CD14-positive monocyte (primary cell): Measurements from ENCODE around the gene COL25A1. TPM values are rescaled to one million over a fixed set of nuclear protein-coding genes. Genes with fewer than 3 reads are reported as not detected.

Experiments
- DNase-seq, 3 donors: peaks; one replicate each; pipeline ENCODE4 v3.0.0-alpha.2; 2011 to 2022
- H2AFZ ChIP-seq: 2 replicates; pipeline ENCODE4 v1.6.0; 2012; ENCODE audit warnings: mild to moderate bottlenecking, low read depth, low read length, inconsistent platforms; ENCODE audit not compliant: insufficient read depth, poor library complexity, severe bottlenecking
- H3K27ac ChIP-seq, 2 donors: 1 replicate in 1 of 2; 2 replicates in 1 of 2; pipeline ENCODE4 v1.5.1; 2012 to 2013; ENCODE audit warnings: low read length in 2 of 2, control low read depth in 1 of 2, inconsistent platforms in 1 of 2, low read depth in 1 of 2, mild to moderate bottlenecking in 1 of 2
- H3K27me3 ChIP-seq, 2 donors: one replicate each; pipeline versions ENCODE4 v1.6.0 to v1.6.1; 2011 to 2013; ENCODE audit warnings: low read length in 2 of 2; ENCODE audit not compliant: control insufficient read depth in 2 of 2, insufficient read depth in 2 of 2
- H3K36me3 ChIP-seq, 2 donors: replicated peaks in 1 of 2; 1 replicate in 1 of 2; 2 replicates in 1 of 2; pipeline versions ENCODE4 v1.5.1 to v1.6.1; 2012 to 2013; ENCODE audit warnings: low read length in 2 of 2, control low read depth in 1 of 2, inconsistent platforms in 1 of 2, mild to moderate bottlenecking in 1 of 2; ENCODE audit not compliant: insufficient read depth in 2 of 2, control insufficient read depth in 1 of 2
- H3K4me1 ChIP-seq, 2 donors: 1 replicate in 1 of 2; 2 replicates in 1 of 2; pipeline versions ENCODE4 v1.5.1 to v1.6.1; 2012 to 2013; ENCODE audit warnings: low read length in 2 of 2, control low read depth in 1 of 2, inconsistent platforms in 1 of 2, mild to moderate bottlenecking in 1 of 2, moderate library complexity in 1 of 2; ENCODE audit not compliant: insufficient read depth in 2 of 2, control insufficient read depth in 1 of 2
- H3K4me2 ChIP-seq: replicated peaks from 2 replicates; pipeline ENCODE3; 2012; ENCODE audit warnings: low read length, moderate library complexity, mild to moderate bottlenecking; ENCODE audit not compliant: poor library complexity, severe bottlenecking; ENCODE audit errors: extremely low read depth
- H3K4me3 ChIP-seq, 3 experiments: fragments of 200-600 bp in 1 of 3; sonication (generic) in 1 of 3; replicated peaks in 1 of 3; 1 replicate in 2 of 3; 2 replicates in 1 of 3; pipeline ENCODE4 v1.5.1; 2011 to 2013; ENCODE audit warnings: low read length in 3 of 3, mild to moderate bottlenecking in 3 of 3, control low read depth in 2 of 3, low read depth in 2 of 3, inconsistent platforms in 1 of 3, moderate library complexity in 1 of 3
- H3K79me2 ChIP-seq: 2 replicates; pipeline ENCODE4 v1.6.0; 2012; ENCODE audit warnings: mild to moderate bottlenecking, control low read depth, inconsistent platforms, low read length, moderate library complexity; ENCODE audit not compliant: insufficient read depth
- H3K9ac ChIP-seq: 2 replicates; pipeline ENCODE4 v1.6.0; 2017; ENCODE audit warnings: low read length, mild to moderate bottlenecking; ENCODE audit not compliant: insufficient read depth, poor library complexity, severe bottlenecking
- H3K9me3 ChIP-seq, 2 donors: replicated peaks in 1 of 2; 1 replicate in 1 of 2; 2 replicates in 1 of 2; pipeline versions ENCODE4 v1.5.1 to v1.6.1; 2012 to 2013; ENCODE audit warnings: low read length in 2 of 2, control low read depth in 1 of 2; ENCODE audit not compliant: control insufficient read depth in 1 of 2, insufficient read depth in 1 of 2
- H4K20me1 ChIP-seq: 2 replicates; pipeline ENCODE4 v1.6.0; 2012; ENCODE audit warnings: mild to moderate bottlenecking, low read length, control low read depth, moderate library complexity; ENCODE audit not compliant: insufficient read depth
- H3K27ac Mint-ChIP-seq, 7 donors: one replicate each; pipeline ENCODE4 v1.8.0; 2020; ENCODE audit warnings: mild to moderate bottlenecking in 7 of 7, mixed read lengths in 7 of 7, moderate library complexity in 6 of 7, inconsistent platforms in 2 of 7
- H3K27me3 Mint-ChIP-seq, 3 donors: one replicate each; pipeline ENCODE4 v1.8.0; 2021 to 2022; ENCODE audit warnings: low read depth in 3 of 3, mild to moderate bottlenecking in 3 of 3, mixed read lengths in 3 of 3, moderate library complexity in 3 of 3, inconsistent platforms in 1 of 3
- H3K36me3 Mint-ChIP-seq, 2 donors: one replicate each; pipeline ENCODE4 v1.8.0; 2020; ENCODE audit warnings: mixed read lengths in 2 of 2, inconsistent platforms in 1 of 2, mild to moderate bottlenecking in 1 of 2
- H3K4me1 Mint-ChIP-seq: one replicate; pipeline ENCODE4 v1.8.0; 2020; ENCODE audit warnings: mild to moderate bottlenecking, mixed read lengths
- H3K4me3 Mint-ChIP-seq, 2 donors: one replicate each; pipeline ENCODE4 v1.8.0; 2020; ENCODE audit warnings: mild to moderate bottlenecking in 2 of 2, mixed read lengths in 2 of 2, moderate library complexity in 1 of 2
- H3K9me3 Mint-ChIP-seq, 7 donors: one replicate each; pipeline ENCODE4 v1.8.0; 2020 to 2022; ENCODE audit warnings: mixed read lengths in 7 of 7, mild to moderate bottlenecking in 6 of 7, moderate library complexity in 6 of 7, inconsistent platforms in 2 of 7
- CTCF ChIP-seq: fragments of 200-600 bp; IDR thresholded peaks from one replicate; pipeline ENCODE4 v1.8.0; 2022; ENCODE audit warnings: antibody characterized with exemption, mild to moderate bottlenecking
- WGBS: methylation state at CpG from one replicate; pipeline ENCODE4 v1.1.5; 2013; ENCODE audit warnings: missing lambda C conversion rate; ENCODE audit not compliant: insufficient coverage; 5-methylcytosine and 5-hydroxymethylcytosine counted together
- intact Hi-C, 2 donors: fragments of 100-400 bp; cut with micrococcal nuclease; formaldehyde crosslinking; loops; one replicate each; pipeline versions ENCODE4 v1.15.0 to v1.15.1; 2023
- polyA plus RNA-seq, 3 donors: library from polyadenylated mRNA; depleted of rRNA in 1 of 3; unstranded in 2 of 3; stranded (reverse) in 1 of 3; fragments of 300-500 nt in 2 of 3; fragments of >200 nt in 1 of 3; fragmentation: Illumina TruSeq in 2 of 3; gene quantifications; 1 replicate in 2 of 3; 2 replicates in 1 of 3; pipeline ENCODE4 v1.2.3, GENCODE V29; 2012 to 2021

COL25A1 gene
- polyA plus RNA-seq, 3 donors: not detected

GRCh38 chr4:108850219-108850649, 452.2 kb downstream of the COL25A1 start:
- Histone ChIP-seq H3K27ac (no peak overlapping the region), H3K79me2 (no peaks in the 10 kb centered on the region), H2AFZ (no peak overlapping the region), H3K36me3 (no peaks in the 10 kb centered on the region), H3K4me1 (no peaks in the 10 kb centered on the region), H3K4me2 (no peak overlapping the region), H4K20me1 (no peaks in the 10 kb centered on the region), H3K27me3 (no peaks in the 10 kb centered on the region), H3K9me3 (no peaks in the 10 kb centered on the region), H3K9ac (no peak overlapping the region), H3K4me3 (no peak overlapping the region)
- no peaks in the 10 kb centered on the region for H3K4me1 Mint-ChIP-seq
- H3K9me3 Mint-ChIP-seq: peaks cover 0 to 3% (median 0%) of the 10 kb centered on the region in 7 donors
- no peak overlapping the region for H3K4me3 Mint-ChIP-seq
- TF ChIP-seq CTCF: no peak
- no peaks in the 10 kb centered on the region for H3K36me3 Mint-ChIP-seq
- no peaks in the 10 kb centered on the region for H3K27me3 Mint-ChIP-seq
- no CpG with 5 or more reads among the region's 1 CpG for WGBS
- intact Hi-C loops: no loop called here
- H3K27ac Mint-ChIP-seq: no peak overlapping the region
- no peak for DNase-seq

GRCh38 chr4:108849611-108850168, 452.8 kb downstream of the COL25A1 start:
- TF ChIP-seq CTCF: no peak
- H3K9me3 Mint-ChIP-seq: peaks cover 0 to 3% (median 0%) of the 10 kb centered on the region in 7 donors
- H3K27ac Mint-ChIP-seq: no peak overlapping the region
- H3K4me1 Mint-ChIP-seq: no peaks in the 10 kb centered on the region
- H3K36me3 ChIP-seq: no peaks in the 10 kb centered on the region
- H3K27me3 Mint-ChIP-seq: no peaks in the 10 kb centered on the region
- H3K27ac ChIP-seq: no peak overlapping the region
- DNase-seq: no peak
- no peak overlapping the region for H3K4me3 ChIP-seq
- no peaks in the 10 kb centered on the region for H3K36me3 Mint-ChIP-seq
- H2AFZ ChIP-seq: no peak overlapping the region
- WGBS: 0% methylated on average over 2 of the region's 3 CpGs
- H3K9ac ChIP-seq: no peak overlapping the region
- H3K79me2 ChIP-seq: no peaks in the 10 kb centered on the region
- H3K4me1 ChIP-seq: no peaks in the 10 kb centered on the region
- no peaks in the 10 kb centered on the region for H4K20me1 ChIP-seq
- no peak overlapping the region for H3K4me3 Mint-ChIP-seq
- no peak overlapping the region for H3K4me2 ChIP-seq
- intact Hi-C loops: no loop called here
- H3K9me3 ChIP-seq: no peaks in the 10 kb centered on the region
- H3K27me3 ChIP-seq: no peaks in the 10 kb centered on the region
